Neural cell (in vitro differentiated cells): ENCODE results near the gene PROX2. TPM values are rescaled to one million over a fixed set of nuclear protein-coding genes. Genes with fewer than 3 reads are reported as not detected.

ENCODE experiments used
- H2AFZ ChIP-seq: fragments of 200-600, 300-800 bp; sonication (generic), shearing (Covaris generic); 2 replicates; pipeline ENCODE4 v1.6.0; 2014; ENCODE audit warnings: low read depth, mild to moderate bottlenecking, antibody characterized with exemption, low read length, moderate library complexity
- H3F3A ChIP-seq: fragments of 200-600 bp; shearing (Covaris generic); 2 replicates; pipeline ENCODE4 v1.6.1; 2016; ENCODE audit warnings: mild to moderate bottlenecking, moderate library complexity, mixed read lengths, antibody characterized with exemption, low read length; ENCODE audit not compliant: insufficient read depth, poor library complexity, severe bottlenecking
- H3K27ac ChIP-seq: fragments of 200-600, 300-800 bp; sonication (generic), shearing (Covaris generic); 2 replicates; pipeline ENCODE4 v1.5.1; 2014; ENCODE audit warnings: mild to moderate bottlenecking, low read length, moderate library complexity
- H3K27me3 ChIP-seq: fragments of 300-800, 200-600 bp; sonication (generic), shearing (Covaris generic); 2 replicates; pipeline ENCODE4 v1.6.0; 2014; ENCODE audit warnings: mild to moderate bottlenecking, low read depth, low read length, moderate library complexity; ENCODE audit not compliant: insufficient read depth
- H3K36me3 ChIP-seq: fragments of 300-800, 200-600 bp; sonication (generic), shearing (Covaris generic); 2 replicates; pipeline ENCODE4 v1.5.1; 2014; ENCODE audit warnings: mild to moderate bottlenecking, antibody characterized with exemption, low read length, moderate library complexity; ENCODE audit not compliant: insufficient read depth
- H3K4me2 ChIP-seq: fragments of 300-800, 200-600 bp; sonication (generic), shearing (Covaris generic); 2 replicates; pipeline ENCODE4 v1.6.0; 2014; ENCODE audit warnings: mild to moderate bottlenecking, low read length
- H3K4me3 ChIP-seq: fragments of 300-800, 200-600 bp; sonication (generic), shearing (Covaris generic); 2 replicates; pipeline ENCODE4 v1.5.1; 2014; ENCODE audit warnings: mild to moderate bottlenecking, low read length, moderate library complexity
- H3K79me2 ChIP-seq: fragments of 200-600 bp; shearing (Covaris generic); replicated peaks from 2 replicates; pipeline ENCODE4 v1.6.0; 2014; ENCODE audit warnings: mild to moderate bottlenecking, low read length, moderate library complexity; ENCODE audit not compliant: insufficient read depth
- H3K9ac ChIP-seq: fragments of 300-800, 200-600 bp; sonication (generic), shearing (Covaris generic); 2 replicates; pipeline ENCODE4 v1.6.1; 2016; ENCODE audit warnings: mild to moderate bottlenecking, low read length, mixed read lengths
- H3K9me2 ChIP-seq: fragments of 200-600 bp; shearing (Covaris generic); 2 replicates; pipeline ENCODE4 v1.6.1; 2016; ENCODE audit warnings: mild to moderate bottlenecking, low read length, mixed read lengths; ENCODE audit not compliant: insufficient read depth
- H3K9me3 ChIP-seq: fragments of 200-600, 300-800 bp; sonication (generic), shearing (Covaris generic); 2 replicates; pipeline ENCODE4 v1.6.1; 2016; ENCODE audit warnings: mild to moderate bottlenecking, mixed run types, low read length, moderate library complexity, mixed read lengths
- H4K20me1 ChIP-seq: fragments of 200-600 bp; shearing (Covaris generic); 2 replicates; pipeline ENCODE4 v1.6.1; 2016; ENCODE audit warnings: mild to moderate bottlenecking, mixed run types; ENCODE audit not compliant: insufficient read depth
- CTCF ChIP-seq: fragments of 450-650 bp; IDR thresholded peaks from 2 replicates; pipeline ENCODE4 v1.5.1; 2014; ENCODE audit warnings: antibody characterized with exemption, mild to moderate bottlenecking, moderate library complexity; ENCODE audit not compliant: poor library complexity, severe bottlenecking
- EP300 ChIP-seq: fragments of 450-650 bp; conservative IDR thresholded peaks from 2 replicates; pipeline ENCODE4 v1.6.1; 2014; ENCODE audit warnings: antibody characterized with exemption, mild to moderate bottlenecking, moderate library complexity; ENCODE audit not compliant: poor library complexity, severe bottlenecking
- EZH2 ChIP-seq: fragments of 200-600, 300-800 bp; shearing (Covaris generic), sonication (generic); IDR thresholded peaks from 2 replicates; pipeline ENCODE4 v1.6.1; 2014; ENCODE audit warnings: antibody characterized with exemption, low read length, borderline replicate concordance, mild to moderate bottlenecking; ENCODE audit not compliant: insufficient read depth, poor library complexity, severe bottlenecking
- MXI1 ChIP-seq: fragments of 450-650 bp; conservative IDR thresholded peaks from 2 replicates; pipeline ENCODE4 v1.6.1; 2014; ENCODE audit warnings: antibody characterized with exemption, mild to moderate bottlenecking; ENCODE audit not compliant: poor library complexity, severe bottlenecking
- POLR2AphosphoS5 ChIP-seq: IDR thresholded peaks from 2 replicates; pipeline ENCODE4 v1.6.1; 2012
- RAD21 ChIP-seq: fragments of 450-650 bp; conservative IDR thresholded peaks from 2 replicates; pipeline ENCODE4 v1.6.1; 2014; ENCODE audit warnings: antibody characterized with exemption, mild to moderate bottlenecking, moderate library complexity
- REST ChIP-seq: IDR thresholded peaks from 2 replicates; pipeline ENCODE4 v1.6.1; 2012; ENCODE audit warnings: borderline replicate concordance
- SMC3 ChIP-seq: fragments of 450-650 bp; conservative IDR thresholded peaks from 2 replicates; pipeline ENCODE4 v1.6.1; 2014; ENCODE audit warnings: antibody characterized with exemption, mild to moderate bottlenecking, moderate library complexity; ENCODE audit not compliant: poor library complexity
- TAF1 ChIP-seq: IDR thresholded peaks from 2 replicates; pipeline ENCODE4 v1.6.1; 2012; ENCODE audit warnings: low read depth
- polyA plus RNA-seq: library from polyadenylated mRNA; depleted of rRNA; stranded (reverse); fragments of >200 nt; gene quantifications from 2 replicates; pipeline ENCODE4 v1.2.3, GENCODE V29; 2014

Gene PROX2
- polyA plus RNA-seq, 1 donor from 2014 or later: not detected

- Histone ChIP-seq H2AFZ (no peak overlapping the region), H3K36me3 (no peaks in the 10 kb centered on the region), H3K4me3 (no peak overlapping the region), H3K4me2 (no peak overlapping the region), H3K9me2 (no peaks in the 10 kb centered on the region), H4K20me1 (no peaks in the 10 kb centered on the region), H3K9me3 (no peaks in the 10 kb centered on the region), H3K27ac (no peak overlapping the region), H3K27me3 (no peaks in the 10 kb centered on the region), H3K9ac (no peak overlapping the region), H3K79me2 (peaks cover 15% of the 10 kb centered on the region), H3F3A (no peaks in the 10 kb centered on the region)
- TF ChIP-seq MXI1: no peak
- no peak for TF ChIP-seq RAD21
- TF ChIP-seq REST: no peak
- TF ChIP-seq EP300: no peak
- TF ChIP-seq CTCF: no peak
- no peak for TF ChIP-seq TAF1
- no peak for TF ChIP-seq POLR2AphosphoS5
- no peak for TF ChIP-seq EZH2
- no peak for TF ChIP-seq SMC3
Measured at GRCh38 chr14:74891870-74892269, 15.9 kb upstream of the PROX2 start.

GRCh38 chr14:74890262-74890661, 14.3 kb upstream of the PROX2 start:
- no peak overlapping the region for H2AFZ ChIP-seq
- no peak overlapping the region for H3K27ac ChIP-seq
- H3K36me3 ChIP-seq: no peaks in the 10 kb centered on the region
- no peak overlapping the region for H3K9ac ChIP-seq
- H3K79me2 ChIP-seq: peaks cover 28% of the 10 kb centered on the region
- H3K27me3 ChIP-seq: no peaks in the 10 kb centered on the region
- no peaks in the 10 kb centered on the region for H3K9me2 ChIP-seq
- no peak overlapping the region for H3K4me2 ChIP-seq
- no peaks in the 10 kb centered on the region for H3F3A ChIP-seq
- no peak overlapping the region for H3K4me3 ChIP-seq
- H4K20me1 ChIP-seq: no peaks in the 10 kb centered on the region
- no peaks in the 10 kb centered on the region for H3K9me3 ChIP-seq
- TF ChIP-seq REST: no peak
- no peak for TF ChIP-seq EZH2
- no peak for TF ChIP-seq POLR2AphosphoS5
- no peak for TF ChIP-seq EP300
- TF ChIP-seq CTCF: no peak
- no peak for TF ChIP-seq RAD21
- no peak for TF ChIP-seq SMC3
- no peak for TF ChIP-seq MXI1
- no peak for TF ChIP-seq TAF1
